Stimulated activated CD4-positive, alpha-beta T cell treated with anti-CD3 and anti-CD28 coated beads, TNF-alpha, amount 100 ng/mL, for 24 hours (primary cell): Measurements from ENCODE around the gene STOML1.

ENCODE experiments used
- DNase-seq, 3 experiments: peaks; one replicate each; pipeline ENCODE4 v3.0.0-alpha.2; 2020; ENCODE audit warnings: low read depth in 3 of 3

Gene STOML1

GRCh38 chr15:73930790-73931281 is 61.3 kb downstream of the STOML1 start:
- no peak for DNase-seq

GRCh38 chr15:73930371-73930770 is 61.7 kb downstream of the STOML1 start:
- DNase-seq: no peak

GRCh38 chr15:73928971-73929627 is 63.0 kb downstream of the STOML1 start:
- DNase-seq: no peak
